NT2/D1 (cell line): ENCODE results near the gene DACH1.

Experiments used
- SUZ12 ChIP-seq: IDR thresholded peaks from 2 replicates; pipeline ENCODE4 v1.6.1; 2011; ENCODE audit not compliant: insufficient read length, insufficient read depth; ENCODE audit errors: extremely low read depth
- YY1 ChIP-seq: IDR thresholded peaks from 2 replicates; pipeline ENCODE4 v1.6.1; 2011; ENCODE audit not compliant: insufficient read length, insufficient read depth

DNA sequence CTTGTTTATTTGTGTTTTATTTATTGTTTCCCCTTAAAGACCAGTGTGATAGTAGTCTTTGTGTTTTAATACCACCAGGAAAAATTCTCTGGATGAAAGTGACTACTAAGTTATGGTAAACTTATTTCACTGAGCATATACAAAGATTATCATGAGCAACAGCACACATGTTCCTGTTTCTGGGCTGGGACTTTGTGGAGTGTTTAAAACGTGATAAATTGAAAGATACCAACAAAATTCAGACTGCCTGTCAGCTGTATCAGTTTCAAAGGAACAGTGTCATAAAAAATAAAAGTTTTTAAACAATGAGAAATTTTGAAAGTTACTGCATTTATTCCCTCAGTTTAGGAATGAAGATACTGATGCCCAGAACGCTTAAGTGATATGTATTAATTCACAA lies 259.4 kb downstream of the DACH1 start:
- TF ChIP-seq SUZ12 (no peak), YY1 (no peak)
